Inflammatory macrophage (primary cell): ENCODE results near the gene RASGRP3.
A peak's percentile ranks its signal among the peaks of the same experiment; 100 is the strongest.

ENCODE experiments used
- DNase-seq, 2 donors: peaks; one replicate each; pipeline ENCODE4 v3.0.0-alpha.2; 2020 to 2022

RASGRP3 gene

GRCh38 chr2:33494155-33494779 lies 17.8 kb downstream of the RASGRP3 start:
- DNase-seq = no peak

- DNase-seq = no peak
Measured at GRCh38 chr2:33494877-33495641, 18.6 kb downstream of the RASGRP3 start.

GRCh38 chr2:33495683-33496082 lies 19.2 kb downstream of the RASGRP3 start:
- no peak for DNase-seq

- DNase-seq = no peak
Measured at GRCh38 chr2:33496150-33496549, 19.7 kb downstream of the RASGRP3 start.

- DNase-seq = no peak
Measured at GRCh38 chr2:33496726-33497125, 20.3 kb downstream of the RASGRP3 start.

GRCh38 chr2:33497221-33497650 lies 20.8 kb downstream of the RASGRP3 start:
- peak; percentile 57 to 75 for DNase-seq

GRCh38 chr2:33498291-33498956 lies 22.0 kb downstream of the RASGRP3 start:
- no peak for DNase-seq

GRCh38 chr2:33500177-33500576 lies 23.7 kb downstream of the RASGRP3 start:
- no peak for DNase-seq

- DNase-seq = no peak
Measured at GRCh38 chr2:33502025-33502424, 25.6 kb downstream of the RASGRP3 start.

- DNase-seq = peak in 1 of 2 donors; percentile 21
Measured at GRCh38 chr2:33503002-33503401, 26.6 kb downstream of the RASGRP3 start.

GRCh38 chr2:33505966-33506365 lies 29.5 kb downstream of the RASGRP3 start:
- DNase-seq = no peak

GRCh38 chr2:33509908-33510585 lies 33.6 kb downstream of the RASGRP3 start:
- no peak for DNase-seq

- no peak for DNase-seq
Measured at GRCh38 chr2:33510586-33510968, 34.1 kb downstream of the RASGRP3 start.

- DNase-seq = no peak
Measured at GRCh38 chr2:33511141-33511540, 34.7 kb downstream of the RASGRP3 start.

GRCh38 chr2:33512112-33512511 lies 35.7 kb downstream of the RASGRP3 start:
- no peak for DNase-seq

- DNase-seq = no peak
Measured at GRCh38 chr2:33513480-33513879, 37.0 kb downstream of the RASGRP3 start.

GRCh38 chr2:33516456-33516995 lies 40.1 kb downstream of the RASGRP3 start:
- DNase-seq = no peak

GRCh38 chr2:33518200-33518599 lies 41.8 kb downstream of the RASGRP3 start:
- DNase-seq = no peak

- DNase-seq = no peak
Measured at GRCh38 chr2:33518929-33519328, 42.5 kb downstream of the RASGRP3 start.

GRCh38 chr2:33521791-33522281 lies 45.4 kb downstream of the RASGRP3 start:
- DNase-seq = no peak

GRCh38 chr2:33522576-33522975 lies 46.1 kb downstream of the RASGRP3 start:
- DNase-seq = no peak

GRCh38 chr2:33525666-33526065 lies 49.2 kb downstream of the RASGRP3 start:
- no peak for DNase-seq

GRCh38 chr2:33526132-33526531 lies 49.7 kb downstream of the RASGRP3 start:
- no peak for DNase-seq
